Liver (tissue), 9 donors: ENCODE data around the gene KLK7. TPM values are rescaled to one million over a fixed set of nuclear protein-coding genes. Genes with fewer than 3 reads are reported as not detected.

Source experiments
- DNase-seq: peaks from one replicate; pipeline ENCODE4 v3.0.0-alpha.2; 2017; ENCODE audit warnings: low spot score
- H3K27ac ChIP-seq, 2 donors: one replicate each; pipeline ENCODE4 v1.7.0; 2013; ENCODE audit warnings: inconsistent platforms in 2 of 2, low read length in 2 of 2, control low read depth in 1 of 2, low read depth in 1 of 2, mild to moderate bottlenecking in 1 of 2
- H3K27me3 ChIP-seq, 4 donors: one replicate each; pipeline versions ENCODE4 v1.6.1 to v1.7.0; 2013; ENCODE audit warnings: low read length in 3 of 4, inconsistent platforms in 1 of 4, mild to moderate bottlenecking in 1 of 4, moderate library complexity in 1 of 4; ENCODE audit not compliant: control insufficient read depth in 4 of 4, insufficient read depth in 4 of 4
- H3K36me3 ChIP-seq, 4 donors: one replicate each; pipeline versions ENCODE4 v1.6.1 to v1.7.0; 2013; ENCODE audit warnings: low read length in 3 of 4, mild to moderate bottlenecking in 3 of 4, low read depth in 1 of 4, moderate library complexity in 1 of 4; ENCODE audit not compliant: control insufficient read depth in 4 of 4, insufficient read depth in 3 of 4
- H3K4me1 ChIP-seq, 4 donors: one replicate each; pipeline versions ENCODE4 v1.6.1 to v1.7.0; 2013; ENCODE audit warnings: low read length in 3 of 4, mild to moderate bottlenecking in 3 of 4, moderate library complexity in 1 of 4; ENCODE audit not compliant: control insufficient read depth in 4 of 4, insufficient read depth in 4 of 4
- H3K4me3 ChIP-seq, 3 donors: one replicate each; pipeline versions ENCODE4 v1.6.1 to v1.7.0; 2013; ENCODE audit warnings: low read length in 3 of 3, control low read depth in 1 of 3, low read depth in 1 of 3, mild to moderate bottlenecking in 1 of 3
- H3K9ac ChIP-seq, 2 donors: one replicate each; pipeline ENCODE4 v1.7.0; 2013; ENCODE audit warnings: low read length in 2 of 2, mild to moderate bottlenecking in 2 of 2, moderate library complexity in 2 of 2, control low read depth in 1 of 2, low read depth in 1 of 2
- H3K9me3 ChIP-seq, 4 donors: one replicate each; pipeline versions ENCODE4 v1.6.1 to v1.7.0; 2013; ENCODE audit warnings: low read length in 3 of 4; ENCODE audit not compliant: control insufficient read depth in 4 of 4
- ATF3 ChIP-seq: IDR thresholded peaks from 2 replicates; pipeline ENCODE4 v1.6.1; 2016; ENCODE audit warnings: antibody characterized with exemption
- CTCF ChIP-seq: fragments of 150-350 bp; IDR thresholded peaks from 2 replicates; pipeline ENCODE4 v1.5.1; 2017; ENCODE audit warnings: improper control_type of control experiment, low read depth, low read length; ENCODE audit not compliant: missing input control
- EGR1 ChIP-seq, 2 donors: IDR thresholded peaks; 2 replicates each; pipeline ENCODE4 v1.6.1; 2016 to 2018; ENCODE audit warnings: antibody characterized with exemption in 2 of 2, low read depth in 2 of 2
- FOXA1 ChIP-seq: IDR thresholded peaks from 2 replicates; pipeline ENCODE4 v1.6.1; 2016; ENCODE audit warnings: antibody characterized with exemption
- FOXA2 ChIP-seq: IDR thresholded peaks from 2 replicates; pipeline ENCODE4 v1.6.1; 2016; ENCODE audit warnings: antibody characterized with exemption
- GABPA ChIP-seq, 2 donors: IDR thresholded peaks in 1 of 2; conservative IDR thresholded peaks in 1 of 2; 2 replicates each; pipeline ENCODE4 v1.6.1; 2016; ENCODE audit warnings: antibody characterized with exemption in 2 of 2, mild to moderate bottlenecking in 1 of 2, moderate library complexity in 1 of 2
- HNF4A ChIP-seq, 2 donors: conservative IDR thresholded peaks; 2 replicates each; pipeline ENCODE4 v1.6.1; 2016; ENCODE audit warnings: antibody characterized with exemption in 2 of 2, mild to moderate bottlenecking in 2 of 2
- HNF4G ChIP-seq: IDR thresholded peaks from 2 replicates; pipeline ENCODE4 v1.6.1; 2016; ENCODE audit warnings: antibody characterized with exemption
- JUND ChIP-seq, 2 donors: IDR thresholded peaks; 2 replicates each; pipeline ENCODE4 v1.6.1; 2016; ENCODE audit warnings: antibody characterized with exemption in 2 of 2
- MAX ChIP-seq: IDR thresholded peaks from 2 replicates; pipeline ENCODE4 v1.6.1; 2016; ENCODE audit warnings: antibody characterized with exemption
- NR2F2 ChIP-seq: IDR thresholded peaks from 2 replicates; pipeline ENCODE4 v1.6.1; 2016; ENCODE audit warnings: antibody characterized with exemption
- RAD21 ChIP-seq, 2 donors: IDR thresholded peaks; 2 replicates each; pipeline ENCODE4 v1.6.1; 2016; ENCODE audit warnings: antibody characterized with exemption in 2 of 2, mild to moderate bottlenecking in 2 of 2
- REST ChIP-seq: IDR thresholded peaks from 2 replicates; pipeline ENCODE4 v1.6.1; 2016; ENCODE audit warnings: antibody characterized with exemption, mild to moderate bottlenecking
- RXRA ChIP-seq, 2 donors: IDR thresholded peaks; 2 replicates each; pipeline ENCODE4 v1.6.1; 2017 to 2018; ENCODE audit warnings: antibody characterized with exemption in 2 of 2, mild to moderate bottlenecking in 1 of 2
- SP1 ChIP-seq: IDR thresholded peaks from 2 replicates; pipeline ENCODE4 v1.6.1; 2018; ENCODE audit warnings: antibody characterized with exemption, mild to moderate bottlenecking
- TAF1 ChIP-seq: conservative IDR thresholded peaks from 2 replicates; pipeline ENCODE4 v1.6.1; 2016; ENCODE audit warnings: antibody characterized with exemption, mild to moderate bottlenecking
- YY1 ChIP-seq: IDR thresholded peaks from 2 replicates; pipeline ENCODE4 v1.6.1; 2016; ENCODE audit warnings: antibody characterized with exemption, mild to moderate bottlenecking
- ZBTB33 ChIP-seq: IDR thresholded peaks from 2 replicates; pipeline ENCODE4 v1.6.1; 2016; ENCODE audit warnings: antibody characterized with exemption
- WGBS: extraction: QIAGEN DNeasy Blood & Tissue Kit; methylation state at CpG from one replicate; pipeline ENCODE4 v1.1.7; 2013; 5-methylcytosine and 5-hydroxymethylcytosine counted together
- polyA plus RNA-seq, 2 donors: library from polyadenylated mRNA; stranded (reverse) in 1 of 2; unstranded in 1 of 2; fragments of 200-250 nt in 1 of 2; fragments of >200 nt in 1 of 2; fragmentation: Nextera tagmentation in 1 of 2; extraction: Ambion mirVana in 1 of 2; gene quantifications; one replicate each; pipeline versions ENCODE4 v1.2.1 to v1.2.3, GENCODE V29; 2013 to 2015
- total RNA-seq, 2 donors: library from RNA; depleted of rRNA; stranded (reverse); fragments of >200 nt; gene quantifications; one replicate each; pipeline ENCODE4 v1.2.3, GENCODE V29; 2014
- donor health status: healthy.
- donor health status: healthy.
- donor health status: healthy.
- donor health status: healthy.
- donor health status: healthy.

Gene KLK7
- total RNA-seq, result not detected
- polyA plus RNA-seq, result not detected

- no peak within 1 kb of the TSS for H3K27ac ChIP-seq
- TF ChIP-seq FOXA1 (no peak), JUND (IDR thresholded peaks at IDR 0.05) (no peak), SP1 (no peak), RXRA (IDR thresholded peaks at IDR 0.05) (no peak), RAD21 (IDR thresholded peaks at IDR 0.05) (no peak), MAX (no peak), FOXA2 (no peak), HNF4A (conservative IDR thresholded peaks at IDR 0.05) (no peak), ZBTB33 (no peak), TAF1 (no peak), ATF3 (no peak), YY1 (no peak), CTCF (no peak), HNF4G (no peak), NR2F2 (no peak), GABPA (IDR thresholded peaks at IDR 0.05 in 1 of 2, conservative IDR thresholded peaks at IDR 0.05 in 1 of 2) (no peak)
- DNase-seq, result no peak
- no peak within 1 kb of the TSS for H3K9ac ChIP-seq
- no peak within 1 kb of the TSS for H3K4me3 ChIP-seq
- WGBS, result 20% methylated on average over 28 of the region's 28 CpGs
- H3K36me3 ChIP-seq, result no peaks in the 10 kb centered on the region
- no peaks in the 10 kb centered on the region for H3K9me3 ChIP-seq
- H3K27me3 ChIP-seq, result peaks cover 0 to 17% (median 4%) of the 10 kb centered on the region in 4 donors
- no peaks in the 10 kb centered on the region for H3K4me1 ChIP-seq
These were observed at the start of gene KLK7 for GRCh38 chr19:50983625-50984292. TSS of gene KLK7 (minus strand) at chr19:50983917. CDS start at chr19:50982399, 1,518 bp downstream.

GRCh38 chr19:51031880-51032225 is 48.1 kb upstream of the KLK7 start:
- H3K9ac ChIP-seq, result no peak overlapping the region
- H3K27me3 ChIP-seq, result peaks cover 0 to 4% (median 0%) of the 10 kb centered on the region in 4 donors
- H3K27ac ChIP-seq, result no peak overlapping the region
- TF ChIP-seq REST (no peak), NR2F2 (no peak), FOXA1 (no peak), GABPA (IDR thresholded peaks at IDR 0.05 in 1 of 2, conservative IDR thresholded peaks at IDR 0.05 in 1 of 2) (no peak), CTCF (no peak), ATF3 (no peak), YY1 (no peak), TAF1 (no peak), RAD21 (IDR thresholded peaks at IDR 0.05) (no peak), FOXA2 (no peak), EGR1 (IDR thresholded peaks at IDR 0.05; ENCODE audit: low read depth in 2 of 2) (no peak), HNF4A (conservative IDR thresholded peaks at IDR 0.05) (no peak), JUND (IDR thresholded peaks at IDR 0.05) (no peak), MAX (no peak), RXRA (IDR thresholded peaks at IDR 0.05) (no peak), SP1 (no peak)
- H3K4me1 ChIP-seq, result no peaks in the 10 kb centered on the region
- H3K9me3 ChIP-seq, result peaks cover 0 to 3% (median 0%) of the 10 kb centered on the region in 4 donors
- 92% methylated on average over 28 of the region's 28 CpGs for WGBS
- no peak overlapping the region for H3K4me3 ChIP-seq
- no peaks in the 10 kb centered on the region for H3K36me3 ChIP-seq
- DNase-seq, result no peak
